HepG2 (cell line): ENCODE data around the gene CCDC88B. TPM values are rescaled to one million over a fixed set of nuclear protein-coding genes. Genes with fewer than 3 reads are reported as not detected.

Experiments
- ARNT2 ChIP-seq: sonication (generic); formaldehyde crosslinking; IDR thresholded peaks from 2 replicates; pipeline ENCODE4 v1.8.0; 2022; ENCODE audit warnings: mild to moderate bottlenecking, low read depth, missing genetic modification reagents, moderate library complexity
- FIP1L1 ChIP-seq: fragments of 200-400 bp; formaldehyde crosslinking; IDR thresholded peaks from 2 replicates; pipeline ENCODE4 v1.6.1; 2018; ENCODE audit warnings: low read depth, mild to moderate bottlenecking, low read length, moderate library complexity, borderline replicate concordance; ENCODE audit not compliant: insufficient read depth
- HES4 ChIP-seq: sonication (generic); formaldehyde crosslinking; IDR thresholded peaks from 2 replicates; pipeline ENCODE4 v1.9.0; 2021; ENCODE audit warnings: mild to moderate bottlenecking, missing genetic modification reagents, borderline replicate concordance
- KLF6 ChIP-seq: IDR thresholded peaks from 2 replicates; pipeline ENCODE4 v1.8.0; 2016; ENCODE audit warnings: missing biosample characterization, missing genetic modification reagents
- MAZ ChIP-seq, 2 experiments: sonication (generic) in 1 of 2; formaldehyde crosslinking in 1 of 2; IDR thresholded peaks; 2 replicates each; pipeline versions ENCODE4 v1.5.0 to v1.6.1; 2012 to 2020; ENCODE audit warnings: low read depth in 2 of 2, mild to moderate bottlenecking in 2 of 2, borderline replicate concordance in 1 of 2, improper control_type of control experiment in 1 of 2, low read length in 1 of 2, missing genetic modification reagents in 1 of 2, moderate library complexity in 1 of 2
- MEIS2 ChIP-seq: sonication (generic); formaldehyde crosslinking; IDR thresholded peaks from 2 replicates; pipeline ENCODE4 v1.9.0; 2021; ENCODE audit warnings: mild to moderate bottlenecking, missing genetic modification reagents
- NFAT5 ChIP-seq: sonication (generic); formaldehyde crosslinking; IDR thresholded peaks from 2 replicates; pipeline ENCODE4 v1.4.0; 2020; ENCODE audit warnings: missing genetic modification reagents
- PRPF4 ChIP-seq: fragments of 200-400 bp; formaldehyde crosslinking; IDR thresholded peaks from 2 replicates; pipeline ENCODE4 v1.6.1; 2016; ENCODE audit warnings: low read length, low read depth; ENCODE audit not compliant: poor library complexity, severe bottlenecking
- RARA ChIP-seq: IDR thresholded peaks from 2 replicates; pipeline ENCODE4 v1.6.1; 2016; ENCODE audit warnings: missing genetic modification reagents, missing compliant biosample characterization
- SP4 ChIP-seq: sonication (generic); formaldehyde crosslinking; IDR thresholded peaks from 2 replicates; pipeline ENCODE4 v1.8.1; 2023; ENCODE audit warnings: mild to moderate bottlenecking, missing genetic modification reagents
- U2AF2 ChIP-seq: fragments of 200-400 bp; formaldehyde crosslinking; IDR thresholded peaks from 2 replicates; pipeline ENCODE4 v1.6.1; 2017; ENCODE audit warnings: low read depth, mild to moderate bottlenecking, low read length
- ZMYM3 ChIP-seq: sonication (generic); formaldehyde crosslinking; IDR thresholded peaks from 2 replicates; pipeline ENCODE4 v1.5.1; 2020; ENCODE audit warnings: mild to moderate bottlenecking, missing genetic modification reagents
- ZNF18 ChIP-seq: sonication (generic); formaldehyde crosslinking; IDR thresholded peaks from 2 replicates; pipeline ENCODE4 v1.8.0; 2022; ENCODE audit warnings: mild to moderate bottlenecking, missing genetic modification reagents; ENCODE audit not compliant: insufficient replicate concordance
- ZNF382 ChIP-seq: sonication (generic); formaldehyde crosslinking; IDR thresholded peaks from 2 replicates; pipeline ENCODE4 v1.5.0; 2020; ENCODE audit warnings: missing genetic modification reagents, mild to moderate bottlenecking, borderline replicate concordance
- ZNF530 ChIP-seq: sonication (generic); formaldehyde crosslinking; IDR thresholded peaks from 2 replicates; pipeline ENCODE4 v1.5.0; 2020; ENCODE audit warnings: low read depth, mild to moderate bottlenecking, missing genetic modification reagents
- ZNF598 ChIP-seq: sonication (generic); formaldehyde crosslinking; IDR thresholded peaks from 2 replicates; pipeline ENCODE4 v1.5.1; 2020; ENCODE audit warnings: mild to moderate bottlenecking, missing genetic modification reagents, borderline replicate concordance
- polyA plus RNA-seq, 8 experiments: library from polyadenylated mRNA; depleted of rRNA in 3 of 8; stranded (reverse) in 7 of 8; unstranded in 1 of 8; fragments of >200 nt; fragmentation: Illumina TruSeq in 4 of 8; extraction: Trizol in 4 of 8; gene quantifications; 2 replicates each; pipeline versions ENCODE4 v1.2.1 to v1.2.3, GENCODE V29; 2011 to 2016; ENCODE audit warnings: low read depth in 4 of 8, missing spikeins in 1 of 8, mixed read lengths in 1 of 8; ENCODE audit not compliant: insufficient read depth in 1 of 8
- total RNA-seq, 5 experiments: library from RNA; depleted of rRNA; stranded (reverse); fragments of >200 nt; fragmentation: Illumina TruSeq; extraction: Trizol; gene quantifications; 2 replicates each; pipeline ENCODE4 v1.2.3, GENCODE V29; 2016; ENCODE audit warnings: low read depth in 1 of 5
- TF ChIP-seq, protein P1 (sequence below): sonication (generic); formaldehyde crosslinking; IDR thresholded peaks from 2 replicates; pipeline ENCODE4 v1.9.0; 2021; ENCODE audit warnings: missing genetic modification reagents, borderline replicate concordance

CCDC88B gene
- total and polyA plus RNA-seq, 2 of the 13 experiments (the other 11 are each of a cell fraction or from before 2014, with no cell fraction given) = 3.6 to 4.8 TPM

- no peak for TF ChIP-seq ZNF18 (CRISPR knock-in tag)
- no peak for TF ChIP-seq KLF6 (CRISPR knock-in tag)
- TF ChIP-seq MAZ (IDR thresholded peaks at IDR 0.05; ENCODE audit: borderline replicate concordance, low read depth, low read length) = peak; percentile 68; the same call in 1 of the 2 replicates
- peak; percentile 75; the same call in 1 of the 2 replicates for TF ChIP-seq MAZ (CRISPR knock-in tag; IDR thresholded peaks at IDR 0.05; ENCODE audit: low read depth)
- no peak for TF ChIP-seq MEIS2 (CRISPR knock-in tag)
- TF ChIP-seq ZNF530 (CRISPR knock-in tag) = no peak
- TF ChIP-seq HES4 (CRISPR knock-in tag) = no peak
- TF ChIP-seq NFAT5 = no peak
- no peak for TF ChIP-seq FIP1L1
- 0 out of 2 replicates have a peak, but pooled peaks have one; percentile 54 for TF ChIP-seq ZMYM3 (CRISPR knock-in tag)
- peak; percentile 42; the same call in 1 of the 2 replicates for TF ChIP-seq SP4 (CRISPR knock-in tag)
- peak; percentile 47 for TF ChIP-seq RARA
- no peak for TF ChIP-seq U2AF2
- TF ChIP-seq PRPF4 = no peak
- TF ChIP-seq ZNF382 = no peak
- TF ChIP-seq, protein P1, sequence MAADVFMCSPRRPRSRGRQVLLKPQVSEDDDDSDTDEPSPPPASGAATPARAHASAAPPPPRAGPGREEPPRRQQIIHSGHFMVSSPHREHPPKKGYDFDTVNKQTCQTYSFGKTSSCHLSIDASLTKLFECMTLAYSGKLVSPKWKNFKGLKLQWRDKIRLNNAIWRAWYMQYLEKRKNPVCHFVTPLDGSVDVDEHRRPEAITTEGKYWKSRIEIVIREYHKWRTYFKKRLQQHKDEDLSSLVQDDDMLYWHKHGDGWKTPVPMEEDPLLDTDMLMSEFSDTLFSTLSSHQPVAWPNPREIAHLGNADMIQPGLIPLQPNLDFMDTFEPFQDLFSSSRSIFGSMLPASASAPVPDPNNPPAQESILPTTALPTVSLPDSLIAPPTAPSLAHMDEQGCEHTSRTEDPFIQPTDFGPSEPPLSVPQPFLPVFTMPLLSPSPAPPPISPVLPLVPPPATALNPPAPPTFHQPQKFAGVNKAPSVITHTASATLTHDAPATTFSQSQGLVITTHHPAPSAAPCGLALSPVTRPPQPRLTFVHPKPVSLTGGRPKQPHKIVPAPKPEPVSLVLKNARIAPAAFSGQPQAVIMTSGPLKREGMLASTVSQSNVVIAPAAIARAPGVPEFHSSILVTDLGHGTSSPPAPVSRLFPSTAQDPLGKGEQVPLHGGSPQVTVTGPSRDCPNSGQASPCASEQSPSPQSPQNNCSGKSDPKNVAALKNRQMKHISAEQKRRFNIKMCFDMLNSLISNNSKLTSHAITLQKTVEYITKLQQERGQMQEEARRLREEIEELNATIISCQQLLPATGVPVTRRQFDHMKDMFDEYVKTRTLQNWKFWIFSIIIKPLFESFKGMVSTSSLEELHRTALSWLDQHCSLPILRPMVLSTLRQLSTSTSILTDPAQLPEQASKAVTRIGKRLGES (CRISPR knock-in tag) = no peak
- no peak for TF ChIP-seq ZNF598
- 0 out of 2 replicates have a peak, but pooled peaks have one; percentile 35 for TF ChIP-seq ARNT2 (CRISPR knock-in tag)
These were observed 15.3 kb downstream of the CCDC88B start (continued) for GRCh38 chr11:64355078-64355940.
